Hematopoietic multipotent progenitor cell treated with erythropoietin and hydrocortisone succinate and interleukin-3 and kit ligand, for 17 days (in vitro differentiated cells): ENCODE measurements around the gene CACNA1I.

Experiments
- DNase-seq: peaks from one replicate; pipeline ENCODE4 v3.0.0-alpha.2; 2015; ENCODE audit warnings: low spot score

Gene CACNA1I

GRCh38 chr22:39693943-39694500, 123.5 kb downstream of the CACNA1I start:
- DNase-seq, result no peak

GRCh38 chr22:39697790-39698430, 127.4 kb downstream of the CACNA1I start:
- DNase-seq, result no peak

DNA sequence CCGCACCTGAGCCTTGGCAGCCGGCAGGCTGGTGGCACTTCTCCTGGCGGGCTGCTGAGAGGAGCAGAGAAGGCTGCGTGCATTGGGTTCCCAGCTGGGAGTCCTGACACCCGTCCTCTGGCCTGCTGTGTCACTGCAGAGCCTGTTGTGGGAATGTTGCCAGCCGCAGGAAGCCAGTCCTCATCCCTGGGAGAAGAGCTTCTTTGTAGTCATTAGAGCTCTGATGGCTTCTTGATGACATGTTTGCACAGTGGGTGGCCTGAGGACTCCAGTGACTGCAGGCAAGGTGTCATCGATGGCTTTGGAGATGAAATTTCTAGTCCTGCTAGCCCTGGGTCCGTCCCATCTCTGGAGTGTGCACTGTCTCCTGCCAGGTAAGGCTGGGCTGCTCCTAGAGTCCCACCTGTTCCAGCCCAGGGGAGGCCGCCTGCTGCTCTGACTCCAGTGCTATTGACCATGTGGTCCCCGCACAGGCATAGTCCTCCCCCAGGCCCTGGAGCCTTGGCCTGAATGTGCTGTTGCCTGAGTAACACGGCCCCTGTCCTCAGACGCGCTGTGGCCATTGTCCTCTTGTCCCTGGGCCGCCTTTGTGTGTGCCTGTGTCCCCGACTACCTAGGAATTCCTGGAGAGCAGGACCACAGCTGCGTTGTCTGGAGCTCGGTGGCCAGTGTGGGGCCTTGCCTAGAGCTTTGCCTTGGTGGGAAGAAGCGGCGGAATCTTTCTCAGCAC, 129.2 kb downstream of the CACNA1I start:
- DNase-seq, result no peak

- DNase-seq, result no peak
Measured at GRCh38 chr22:39700565-39700964, 130.0 kb downstream of the CACNA1I start.

GRCh38 chr22:39703091-39703490, 132.5 kb downstream of the CACNA1I start:
- DNase-seq, result no peak

DNA sequence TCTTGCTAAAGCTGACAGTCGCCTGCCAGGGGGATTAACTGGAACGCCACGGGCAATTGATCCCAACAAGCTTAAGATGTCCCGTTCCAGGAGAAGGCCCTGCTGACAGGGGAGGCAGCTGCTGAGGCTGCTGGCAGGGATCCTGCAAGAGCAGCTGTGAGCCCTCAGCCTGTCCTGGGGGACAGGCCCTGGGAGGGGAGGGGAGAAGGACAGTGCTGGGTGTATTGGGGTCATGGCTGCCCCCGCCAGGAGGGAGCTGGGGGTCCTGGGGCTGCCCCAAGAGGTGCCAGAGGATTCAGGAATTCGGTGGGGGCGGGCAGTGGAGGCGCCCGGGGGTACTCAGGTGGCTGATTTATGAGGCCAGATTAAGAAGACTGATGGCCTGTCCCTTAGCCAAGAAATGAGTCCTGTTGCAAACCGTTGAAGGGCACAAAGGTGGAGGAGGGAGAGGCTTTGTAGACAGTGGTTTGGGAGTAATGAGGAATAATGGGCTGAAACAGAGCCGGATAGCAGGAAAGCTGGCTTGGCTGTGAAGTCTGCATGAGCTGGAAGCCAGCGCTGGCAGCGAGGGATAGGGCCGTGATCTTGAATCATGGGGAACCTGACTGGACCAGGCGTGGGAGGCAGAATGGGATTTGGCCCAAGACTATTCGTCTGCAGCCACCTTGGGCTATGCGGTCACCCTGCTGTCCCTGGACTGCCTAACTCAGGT, 133.5 kb downstream of the CACNA1I start:
- no peak for DNase-seq

GRCh38 chr22:39705386-39705785, 134.8 kb downstream of the CACNA1I start:
- DNase-seq, result no peak

- DNase-seq, result no peak
Measured at GRCh38 chr22:39706376-39707140, 136.0 kb downstream of the CACNA1I start.

- DNase-seq, result no peak
Measured at GRCh38 chr22:39707351-39707750, 136.8 kb downstream of the CACNA1I start.

DNA sequence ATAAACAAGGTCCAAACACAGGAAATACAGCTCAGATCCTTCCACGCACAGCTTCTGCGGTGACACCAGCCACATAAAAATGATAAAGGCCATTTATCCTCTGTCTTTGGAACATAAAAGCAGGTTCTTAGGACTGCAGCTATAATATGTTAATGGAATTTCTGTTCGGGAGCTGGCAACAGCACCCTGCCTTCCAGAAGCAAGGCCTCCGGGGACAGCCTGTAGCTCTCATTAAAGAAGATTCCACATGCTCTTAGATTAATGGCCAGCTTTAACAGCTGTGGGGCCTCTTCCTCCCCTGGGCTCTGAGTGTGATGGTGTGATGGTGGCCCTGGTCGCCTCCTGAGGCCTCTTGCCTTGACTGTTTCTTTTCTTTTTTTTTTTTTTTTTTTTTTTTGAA, 137.3 kb downstream of the CACNA1I start:
- no peak for DNase-seq

GRCh38 chr22:39710380-39711150, 140.0 kb downstream of the CACNA1I start:
- no peak for DNase-seq

DNA sequence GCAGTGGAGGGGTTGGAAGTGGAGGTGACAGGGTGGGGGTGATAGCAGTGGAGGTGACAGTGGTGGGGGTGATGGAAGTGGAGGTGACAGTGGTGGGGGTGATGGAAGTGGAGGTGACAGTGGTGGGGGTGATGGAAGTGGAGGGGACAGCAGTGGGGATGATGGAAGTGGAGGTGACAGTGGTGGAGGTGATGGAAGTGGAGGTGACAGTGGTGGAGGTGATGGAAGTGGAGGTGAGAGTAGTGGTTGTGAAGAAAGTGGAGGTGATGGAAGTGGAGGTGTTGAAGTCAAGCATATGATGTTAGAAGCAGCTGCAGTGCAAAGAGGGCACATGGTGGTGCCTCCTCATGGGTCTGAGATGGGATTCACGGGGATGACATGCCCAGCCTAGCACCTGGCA, 141.5 kb downstream of the CACNA1I start:
- no peak for DNase-seq

DNA sequence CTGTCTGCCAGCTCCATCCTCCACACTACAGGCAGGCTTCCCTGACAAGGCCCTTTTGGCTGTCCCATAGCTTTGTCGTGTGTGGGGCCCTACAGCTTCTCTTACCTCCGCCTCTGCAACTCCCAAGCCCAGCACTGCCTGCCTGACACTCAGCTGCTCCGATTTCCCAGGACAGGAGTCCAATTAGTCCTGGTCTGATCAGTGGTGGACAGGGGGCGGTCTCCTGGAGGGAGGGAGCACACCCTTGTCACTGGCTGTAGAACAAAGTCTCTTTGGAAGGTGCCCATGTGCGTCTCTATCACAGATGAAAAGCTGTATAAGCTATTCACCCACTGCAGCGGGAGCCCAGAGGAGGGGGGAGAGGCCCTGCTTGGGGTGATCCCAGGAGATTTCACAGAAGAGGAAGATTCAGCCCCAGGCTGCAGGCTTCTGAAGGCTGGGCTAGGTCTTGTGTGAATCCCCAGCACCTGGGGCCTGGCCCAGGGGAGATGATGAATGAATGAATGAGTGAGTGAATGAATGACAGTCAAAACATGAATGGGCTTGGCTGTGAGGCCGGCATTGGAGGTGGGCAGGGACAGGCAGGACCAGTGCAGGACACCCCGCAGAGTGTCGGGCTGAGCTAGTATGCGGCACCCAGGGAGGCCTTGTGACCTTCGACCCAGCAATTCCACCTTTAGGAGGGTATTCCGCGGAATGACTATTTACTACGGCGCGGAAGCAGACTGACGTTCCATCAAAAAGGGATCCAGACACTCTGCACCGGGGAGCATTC, 142.4 kb downstream of the CACNA1I start:
- no peak for DNase-seq

GRCh38 chr22:39713799-39714290, 143.3 kb downstream of the CACNA1I start:
- no peak for DNase-seq

GRCh38 chr22:39714321-39714720, 143.8 kb downstream of the CACNA1I start:
- DNase-seq, result no peak

- no peak for DNase-seq
Measured at GRCh38 chr22:39715778-39716495, 145.4 kb downstream of the CACNA1I start.

DNA sequence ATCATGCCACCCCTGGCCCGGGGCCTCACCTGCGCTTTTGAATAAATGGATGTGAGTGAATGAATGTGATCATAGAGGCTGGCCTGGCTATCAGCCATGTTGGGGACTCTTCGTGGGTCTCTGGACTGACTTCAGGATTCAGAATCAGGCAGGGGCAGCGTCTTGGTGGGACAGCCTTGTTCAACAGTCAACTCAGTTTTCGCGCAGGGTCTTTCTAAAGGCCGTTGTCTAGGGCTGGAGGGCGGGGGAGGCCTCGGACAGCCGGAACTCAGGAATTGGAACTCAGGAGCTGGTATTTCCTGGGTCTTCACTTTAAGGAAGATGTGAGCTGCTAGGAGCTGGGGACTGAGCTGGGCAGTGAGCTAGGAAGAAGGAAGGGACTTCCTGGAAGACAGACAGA, 146.0 kb downstream of the CACNA1I start:
- no peak for DNase-seq

DNA sequence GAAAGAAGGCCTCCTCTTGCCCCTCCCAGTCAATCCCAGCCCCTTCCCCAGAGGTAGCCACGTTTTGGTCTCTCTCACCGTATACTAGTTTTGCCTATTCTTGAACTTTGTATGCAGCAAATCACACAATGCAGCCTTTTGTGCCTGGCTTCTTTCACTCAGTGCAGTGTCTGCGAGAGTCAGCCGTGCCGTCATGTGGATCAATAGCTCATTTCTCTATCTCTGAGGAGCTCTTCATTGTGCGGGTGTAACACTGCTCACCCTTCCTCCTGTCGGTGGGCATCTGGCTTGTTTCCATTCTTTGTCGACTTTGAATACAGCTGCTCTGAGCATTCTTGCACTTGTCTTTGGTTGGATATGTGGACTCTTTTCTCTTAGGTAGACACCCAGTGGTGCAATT, 146.5 kb downstream of the CACNA1I start:
- DNase-seq, result no peak

DNA sequence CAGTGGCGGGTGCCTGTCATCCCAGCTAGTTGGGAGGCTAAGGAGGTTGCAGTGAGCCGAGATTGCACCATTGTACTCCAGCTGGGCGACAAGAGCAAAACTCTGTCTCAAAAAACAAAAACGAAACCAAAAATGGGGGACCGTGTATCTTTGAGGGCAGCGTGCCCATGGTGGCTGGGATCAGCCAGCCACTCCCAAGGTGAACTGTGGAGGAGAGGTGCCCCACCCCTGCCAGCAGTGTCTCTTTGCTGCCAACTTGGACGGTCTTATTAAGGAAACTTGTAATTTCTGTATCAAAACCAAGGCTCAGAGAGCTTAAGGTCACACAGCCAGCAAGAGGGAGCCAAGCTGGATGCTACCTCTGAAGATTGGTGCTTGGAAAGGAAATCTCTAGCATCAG, 147.7 kb downstream of the CACNA1I start:
- peak; percentile 74 for DNase-seq
